ENCODE results near the gene SPATA31A5.
"Not testable (repeated sequence)": the region's sequence is repeated elsewhere in the genome, so short reads cannot be mapped to it uniquely, and the experiment has no call there.

SPATA31A5 gene

GRCh38 chr9:60914107-60914506 lies at the start of gene SPATA31A5:
TSS of gene SPATA31A5 (plus strand) at chr9:60914407. CDS start at chr9:60914436, 29 bp downstream.
- DNase-seq: not testable (repeated sequence)

GRCh38 chr9:60962990-60963350 lies 48.8 kb downstream of the SPATA31A5 start:
- DNase-seq: not testable (repeated sequence)

- not testable (repeated sequence) for DNase-seq
Observed at GRCh38 chr9:60966382-60966781, 52.2 kb downstream of the SPATA31A5 start.

Measured in activated T-cell treated with anti-CD3 and anti-CD28 coated beads, Interleukin-2, amount 50 U/mL, for 48 hours (primary cell).